ENCODE measurements around the gene MLLT1.

The MLLT1 gene

GRCh38 chr19:6223461-6224307 is 56.1 kb downstream of the MLLT1 start:
- H2AFZ ChIP-seq (ENCODE audit: low read depth): no peak overlapping the region
- H3K79me2 ChIP-seq (ENCODE audit: insufficient read depth, low read depth): no peaks in the 10 kb centered on the region
- H3K4me3 ChIP-seq (IDR thresholded peaks at IDR 0.05; ENCODE audit: insufficient read depth, low read depth, low read length): no peak overlapping the region
- H3K27ac ChIP-seq: no peak overlapping the region
- H3K27me3 ChIP-seq (ENCODE audit: insufficient read depth, low read depth): no peaks in the 10 kb centered on the region
- H3K4me1 ChIP-seq (ENCODE audit: low read depth, poor library complexity, severe bottlenecking): no peaks in the 10 kb centered on the region
- H3K4me2 ChIP-seq: no peak overlapping the region
- H3K9ac ChIP-seq: no peak overlapping the region
- no peak for TF ChIP-seq CTCF (conservative IDR thresholded peaks at IDR 0.05; ENCODE audit: low read depth, low read length)
- H4K20me1 ChIP-seq (ENCODE audit: insufficient read depth): no peaks in the 10 kb centered on the region
- H3K36me3 ChIP-seq (ENCODE audit: insufficient read depth): no peaks in the 10 kb centered on the region

GRCh38 chr19:6222884-6223283 is 56.9 kb downstream of the MLLT1 start:
- Histone ChIP-seq H3K4me3 (IDR thresholded peaks at IDR 0.05; ENCODE audit: insufficient read depth, low read depth, low read length) (no peak overlapping the region), H3K4me1 (ENCODE audit: low read depth, poor library complexity, severe bottlenecking) (no peaks in the 10 kb centered on the region), H3K9ac (no peak overlapping the region), H3K79me2 (ENCODE audit: insufficient read depth, low read depth) (no peaks in the 10 kb centered on the region), H3K36me3 (ENCODE audit: insufficient read depth) (no peaks in the 10 kb centered on the region), H2AFZ (ENCODE audit: low read depth) (no peak overlapping the region), H4K20me1 (ENCODE audit: insufficient read depth) (no peaks in the 10 kb centered on the region), H3K4me2 (no peak overlapping the region), H3K27me3 (ENCODE audit: insufficient read depth, low read depth) (no peaks in the 10 kb centered on the region), H3K27ac (no peak overlapping the region)
- no peak for TF ChIP-seq CTCF (conservative IDR thresholded peaks at IDR 0.05; ENCODE audit: low read depth, low read length)

- Histone ChIP-seq H3K36me3 (ENCODE audit: insufficient read depth) (no peaks in the 10 kb centered on the region), H3K4me3 (IDR thresholded peaks at IDR 0.05; ENCODE audit: insufficient read depth, low read depth, low read length) (no peak overlapping the region), H3K4me1 (ENCODE audit: low read depth, poor library complexity, severe bottlenecking) (no peaks in the 10 kb centered on the region), H2AFZ (ENCODE audit: low read depth) (no peak overlapping the region), H3K4me2 (no peak overlapping the region), H3K79me2 (ENCODE audit: insufficient read depth, low read depth) (no peaks in the 10 kb centered on the region), H3K9ac (no peak overlapping the region), H3K27ac (no peak overlapping the region), H4K20me1 (ENCODE audit: insufficient read depth) (no peaks in the 10 kb centered on the region), H3K27me3 (ENCODE audit: insufficient read depth, low read depth) (no peaks in the 10 kb centered on the region)
- no peak for TF ChIP-seq CTCF (conservative IDR thresholded peaks at IDR 0.05; ENCODE audit: low read depth, low read length)
Observed at GRCh38 chr19:6221878-6222746, 57.7 kb downstream of the MLLT1 start.

- Histone ChIP-seq H3K4me1 (ENCODE audit: low read depth, poor library complexity, severe bottlenecking) (no peaks in the 10 kb centered on the region), H4K20me1 (ENCODE audit: insufficient read depth) (no peaks in the 10 kb centered on the region), H3K79me2 (ENCODE audit: insufficient read depth, low read depth) (no peaks in the 10 kb centered on the region), H2AFZ (ENCODE audit: low read depth) (no peak overlapping the region), H3K4me2 (no peak overlapping the region), H3K27me3 (ENCODE audit: insufficient read depth, low read depth) (no peaks in the 10 kb centered on the region), H3K9ac (no peak overlapping the region), H3K4me3 (IDR thresholded peaks at IDR 0.05; ENCODE audit: insufficient read depth, low read depth, low read length) (no peak overlapping the region), H3K27ac (no peak overlapping the region), H3K36me3 (ENCODE audit: insufficient read depth) (no peaks in the 10 kb centered on the region)
- no peak for TF ChIP-seq CTCF (conservative IDR thresholded peaks at IDR 0.05; ENCODE audit: low read depth, low read length)
Observed at GRCh38 chr19:6221220-6221877, 58.4 kb downstream of the MLLT1 start.
